Heart left ventricle (tissue), 16 donors: ENCODE data around the gene PRR19. TPM values are rescaled to one million over a fixed set of nuclear protein-coding genes. Genes with fewer than 3 reads are reported as not detected.

Experiments
- ATAC-seq, 4 donors: fragments of 200-7000 bp; cut with Tn5 transposase; one replicate each; pipeline ENCODE4 v1.9.1; 2020 to 2022; ENCODE audit warnings: moderate library complexity in 4 of 4, mild to moderate bottlenecking in 3 of 4, moderate number of reproducible peaks in 1 of 4
- DNase-seq, 5 donors: peaks; one replicate each; pipeline ENCODE4 v3.0.0-alpha.2; 2020
- H3K27ac ChIP-seq, 12 donors: fragments of 200-600 bp; sonication (generic) in 4 of 12; one replicate each; pipeline versions ENCODE4 v1.5.0 to v1.8.0; 2016 to 2022; ENCODE audit warnings: mild to moderate bottlenecking in 2 of 12
- H3K27me3 ChIP-seq, 9 donors: fragments of 200-600 bp; sonication (generic) in 2 of 9; one replicate each; pipeline versions ENCODE4 v1.5.1 to v1.8.0; 2016 to 2022; ENCODE audit warnings: mild to moderate bottlenecking in 3 of 9
- H3K36me3 ChIP-seq, 9 donors: fragments of 200-600 bp; sonication (generic) in 2 of 9; one replicate each; pipeline versions ENCODE4 v1.5.0 to v1.8.0; 2018 to 2022; ENCODE audit warnings: mild to moderate bottlenecking in 2 of 9
- H3K4me1 ChIP-seq, 12 donors: fragments of 200-600 bp; sonication (generic) in 4 of 12; one replicate each; pipeline versions ENCODE4 v1.5.0 to v1.8.0; 2016 to 2022; ENCODE audit warnings: mild to moderate bottlenecking in 3 of 12
- H3K4me3 ChIP-seq, 12 donors: fragments of 200-600 bp; sonication (generic) in 4 of 12; one replicate each; pipeline versions ENCODE4 v1.5.0 to v1.8.0; 2017 to 2022; ENCODE audit warnings: mild to moderate bottlenecking in 9 of 12, moderate library complexity in 4 of 12
- H3K9me3 ChIP-seq, 12 donors: fragments of 200-600 bp; sonication (generic) in 4 of 12; one replicate each; pipeline versions ENCODE4 v1.5.0 to v1.8.0; 2016 to 2022; ENCODE audit warnings: mild to moderate bottlenecking in 1 of 12
- CTCF ChIP-seq, 12 donors: fragments of 200-600 bp; sonication (generic) in 4 of 12; IDR thresholded peaks; one replicate each; pipeline versions ENCODE4 v1.5.0 to v1.8.0; 2018 to 2022; ENCODE audit warnings: antibody characterized with exemption in 12 of 12, mild to moderate bottlenecking in 5 of 12
- POLR2A ChIP-seq, 2 donors: fragments of 450-650 bp; IDR thresholded peaks; one replicate each; pipeline ENCODE4 v1.6.1; 2017; ENCODE audit warnings: antibody characterized with exemption in 2 of 2, mild to moderate bottlenecking in 2 of 2, moderate library complexity in 2 of 2
- WGBS, 4 donors: extraction: QIAGEN DNeasy Blood & Tissue Kit in 2 of 4; methylation state at CpG; one replicate each; pipeline versions ENCODE4 v1.1.5 to v1.1.7; 2013 to 2018; 5-methylcytosine and 5-hydroxymethylcytosine counted together
- intact Hi-C, 10 donors: fragments of 100-400 bp; cut with DNase I; formaldehyde crosslinking; loops; one replicate each; pipeline versions ENCODE4 v1.11.1 to v1.14.2; 2022
- polyA plus RNA-seq, 2 donors: library from polyadenylated mRNA; stranded (reverse); fragments of 200-250 nt; gene quantifications; one replicate each; pipeline ENCODE4 v1.2.3, GENCODE V29; 2013
- total RNA-seq, 9 donors: library from RNA; depleted of rRNA in 2 of 9; stranded (reverse); fragments of >200 nt in 2 of 9; fragmentation: NEBNext Ultra II Directional in 3 of 9; extraction: Animal tissue kit (Norgen Biotek cat#: 25700) in 3 of 9; gene quantifications; one replicate each; pipeline versions ENCODE4 v1.1.0 to v1.2.4, GENCODE V29; 2016 to 2023
- donor health status: ischemic (EF 13 %, LVEDD 7.1; RV severe dilation, severe dysfunction).
- donor health status: healthy with polysubstance abuse.
- donor health status: DM: no; HTN: yes; CAD: no.
- donor health status: DM: no; HTN: no; CAD: no.
- donor health status: ischemic (EF 25% LVEDD 6.9; RV normal size, moderate dysfunction).
- donor health status: ischemic (EF 25% LVEDD 5.7; RV mildly dilated, moderate dysfunction).
- donor health status: healthy.
- donor health status: DM: yes; HTN: yes; CAD: no.
- donor health status: ischemic (EF 35%, LVEDD 5.7; RV mildly dilated, moderate dysfunction).
- donor health status: nonischemic (EF 11% LVEDD 7.7; RV severe dilation, severe dysfunction).
- donor health status: DM: yes; HTN: yes; CAD: no.
- donor health status: PGD.
- donor health status: ischemic (EF 29% LVEDD 5.4; RV normal size, mild dysfunction).
- donor health status: nonischemic (EF 23%, LVEDD 6.1; RV moderate dilation, normal function).

PRR19 gene
- total and polyA plus RNA-seq, 11 donors, result 0.16 to 0.53 (median 0.28) TPM; not detected in 7

- WGBS, 4 donors, result 91 to 94% (median 93%) methylated on average over 38 to 43 of the region's 43 CpGs
Observed at GRCh38 chr19:42273407-42274064, 28.4 kb upstream of the PRR19 start.

GRCh38 chr19:42274065-42274682 is 27.8 kb upstream of the PRR19 start:
- Histone ChIP-seq H3K4me3 (no peak overlapping the region), H3K36me3 (peaks cover 0 to 45% (median 29%) of the 10 kb centered on the region in 9 donors), H3K27me3 (no peaks in the 10 kb centered on the region), H3K4me1 (peaks cover 21 to 84% (median 68%) of the 10 kb centered on the region in 12 donors), H3K27ac (peak overlapping the region in 1 of 12 donors; percentile 6), H3K9me3 (no peaks in the 10 kb centered on the region)
- ATAC-seq (no peak), DNase-seq (no peak)
- 88 to 94% (median 93%) methylated on average over 16 to 22 of the region's 22 CpGs for WGBS, 4 donors
- intact Hi-C loops, result no loop called here
- TF ChIP-seq CTCF (IDR thresholded peaks at IDR 0.05) (no peak), POLR2A (IDR thresholded peaks at IDR 0.05) (no peak)

More at GRCh38 chr19:42273407-42274064, 28.4 kb upstream of the PRR19 start:
- Histone ChIP-seq H3K36me3 (peaks cover 0 to 45% (median 29%) of the 10 kb centered on the region in 9 donors), H3K27me3 (no peaks in the 10 kb centered on the region), H3K4me3 (no peak overlapping the region), H3K4me1 (peaks cover 15 to 77% (median 62%) of the 10 kb centered on the region in 12 donors), H3K9me3 (no peaks in the 10 kb centered on the region), H3K27ac (no peak overlapping the region)
- DNase-seq, result no peak
- TF ChIP-seq CTCF (IDR thresholded peaks at IDR 0.05) (no peak), POLR2A (IDR thresholded peaks at IDR 0.05) (no peak)
- intact Hi-C loops, result no loop called here
- ATAC-seq, result no peak

- Histone ChIP-seq H3K36me3 (peaks cover 0 to 45% (median 29%) of the 10 kb centered on the region in 9 donors), H3K4me1 (peaks cover 26 to 87% (median 70%) of the 10 kb centered on the region in 12 donors), H3K27me3 (no peaks in the 10 kb centered on the region), H3K27ac (peak overlapping the region in 2 of 12 donors; percentile 20 to 26), H3K9me3 (no peaks in the 10 kb centered on the region), H3K4me3 (no peak overlapping the region)
- ATAC-seq (no peak), DNase-seq (no peak)
- TF ChIP-seq CTCF (IDR thresholded peaks at IDR 0.05) (no peak), POLR2A (IDR thresholded peaks at IDR 0.05) (no peak)
- intact Hi-C loops, result no loop called here
- WGBS, 4 donors, result 73 to 78% (median 76%) methylated on average over 6 to 7 of the region's 7 CpGs
Observed at GRCh38 chr19:42275103-42275502, 26.8 kb upstream of the PRR19 start.

GRCh38 chr19:42275517-42275916 is 26.4 kb upstream of the PRR19 start:
- peaks cover 0 to 45% (median 29%) of the 10 kb centered on the region in 9 donors for H3K36me3 ChIP-seq
- H3K9me3 ChIP-seq, result no peaks in the 10 kb centered on the region
- peaks cover 24 to 85% (median 66%) of the 10 kb centered on the region in 12 donors for H3K4me1 ChIP-seq
- intact Hi-C loops, result no loop called here
- WGBS, 4 donors, result 85 to 97% (median 93%) methylated on average over 3 of the region's 3 CpGs
- H3K27me3 ChIP-seq, result no peaks in the 10 kb centered on the region
- peak overlapping the region in 5 of 12 donors; percentile 20 to 96 (median 41) for H3K27ac ChIP-seq
- ATAC-seq, result no peak
- H3K4me3 ChIP-seq, result no peak overlapping the region
- no peak for DNase-seq
- TF ChIP-seq CTCF (IDR thresholded peaks at IDR 0.05), result no peak
- TF ChIP-seq POLR2A (IDR thresholded peaks at IDR 0.05), result no peak
